H1 (cell line): ENCODE measurements around the gene SLC12A8. TPM values are rescaled to one million over a fixed set of nuclear protein-coding genes. Genes with fewer than 3 reads are reported as not detected.

ENCODE experiments used
- ATF3 ChIP-seq: IDR thresholded peaks from 2 replicates; pipeline ENCODE4 v1.6.1; 2011; ENCODE audit warnings: low read depth, mild to moderate bottlenecking, low read length; ENCODE audit not compliant: insufficient read depth
- CTBP2 ChIP-seq: IDR thresholded peaks from 2 replicates; pipeline ENCODE4 v1.7.0; 2011; ENCODE audit warnings: borderline replicate concordance, mild to moderate bottlenecking, moderate library complexity, mixed read lengths, low read length; ENCODE audit not compliant: insufficient read depth, insufficient read length
- NRF1 ChIP-seq: IDR thresholded peaks from 2 replicates; pipeline ENCODE4 v1.6.1; 2011; ENCODE audit warnings: mild to moderate bottlenecking, low read depth, low read length, improper control_type of control experiment
- RNF2 ChIP-seq: fragments of 200-900, 300-1000 bp; sonication (generic); IDR thresholded peaks from 2 replicates; pipeline ENCODE4 v1.7.1; 2016; ENCODE audit warnings: borderline replicate concordance, low read depth, mild to moderate bottlenecking, antibody characterized with exemption, low read length; ENCODE audit not compliant: poor library complexity, severe bottlenecking; ENCODE audit errors: missing control alignments
- USF2 ChIP-seq: IDR thresholded peaks from 2 replicates; pipeline ENCODE4 v1.6.1; 2011; ENCODE audit warnings: low read length, improper control_type of control experiment
- ZNF274 ChIP-seq: IDR thresholded peaks from 2 replicates; pipeline ENCODE4 v1.7.0; 2012; ENCODE audit warnings: low read length, borderline replicate concordance; ENCODE audit errors: extremely low read depth
- polyA plus RNA-seq, 7 experiments: library from polyadenylated mRNA; depleted of rRNA in 3 of 7; stranded (reverse) in 5 of 7; unstranded in 2 of 7; fragments of >200 nt in 5 of 7; fragments of 200-250 nt in 2 of 7; gene quantifications; 1 replicate in 5 of 7; 2 replicates in 1 of 7; 4 replicates in 1 of 7; pipeline versions ENCODE4 v1.2.1 to v1.2.3, GENCODE V29; 2011 to 2013; ENCODE audit warnings: missing spikeins in 2 of 7, mixed read lengths in 2 of 7
- total RNA-seq: library from RNA; stranded (reverse); fragmentation: NEBNext Ultra II Directional; extraction: Animal tissue kit (Norgen Biotek cat#: 25700); gene quantifications from 2 replicates; pipeline ENCODE4 v1.2.1, GENCODE V29; 2021

SLC12A8 gene
- total and polyA plus RNA-seq, 2 of the 8 experiments (the other 6 are each of a cell fraction or from before 2014, with no cell fraction given): 13.7 to 14.4 TPM

- TF ChIP-seq RNF2: no peak
- TF ChIP-seq ATF3: 0 out of 2 replicates have a peak, but pooled peaks have one; percentile 18
- no peak for TF ChIP-seq NRF1
- no peak for TF ChIP-seq CTBP2
- no peak for TF ChIP-seq ZNF274
- peak; percentile 56 for TF ChIP-seq USF2
- TF ChIP-seq, all 59 proteins: peak for 4
These were observed 61.8 kb downstream of the SLC12A8 start (continued) for GRCh38 chr3:125150525-125151441.
